ENCODE data around the gene MSANTD2. TPM values are rescaled to one million over a fixed set of nuclear protein-coding genes. Genes with fewer than 3 reads are reported as not detected.

Gene MSANTD2
- total RNA-seq, 1 experiment from 2014 or later = 8.6 TPM

- TF ChIP-seq REST (IDR thresholded peaks at IDR 0.05; ENCODE audit: low read depth) = no peak
- TF ChIP-seq MAX (IDR thresholded peaks at IDR 0.05) = no peak
These were observed 40.0 kb downstream of the MSANTD2 start (continued) for GRCh38 chr11:124760205-124760652.

GRCh38 chr11:124759266-124760204 lies 40.7 kb downstream of the MSANTD2 start:
- H3K9ac ChIP-seq (ENCODE audit: low read length) = no peak overlapping the region
- no TSS peak for BruUV-seq (replicated peaks)
- no peak overlapping the region for H3K27ac ChIP-seq (ENCODE audit: low read depth, low read length)
- CTCF ChIA-PET = interaction anchor here (1.8 kb wide), 1 partner anchor 90 kb away, joined by 9 read pairs; no protein-coding TSS in a partner anchor
- H3K9me3 ChIP-seq (ENCODE audit: control insufficient read depth in 1 of 2, insufficient read depth in 1 of 2, low read depth in 1 of 2, low read length in 2 of 2) = no peaks in the 10 kb centered on the region
- no peak overlapping the region for H3K4me2 ChIP-seq (ENCODE audit: low read length)
- no peaks in the 10 kb centered on the region for H3K36me3 ChIP-seq (ENCODE audit: control insufficient read depth in 1 of 2, insufficient read depth in 2 of 2, low read length in 2 of 2)
- intact Hi-C loops (cut with micrococcal nuclease) = no loop called here
- POLR2A ChIA-PET = no interaction called here
- no peak overlapping the region for H3K4me3 ChIP-seq (replicated peaks in 1 of 2; ENCODE audit: low read depth in 1 of 2, low read length in 2 of 2)
- H3K79me2 ChIP-seq (ENCODE audit: insufficient read depth, low read length) = no peaks in the 10 kb centered on the region
- H2AFZ ChIP-seq (ENCODE audit: low read depth, low read length, poor library complexity, severe bottlenecking) = no peak overlapping the region
- TF ChIP-seq TCF7L2 (IDR thresholded peaks at IDR 0.05; ENCODE audit: borderline replicate concordance, extremely low read depth, insufficient read depth, insufficient read length) (no peak), ATF3 (IDR thresholded peaks at IDR 0.05) (no peak), CBX3 (IDR thresholded peaks at IDR 0.05; ENCODE audit: low read depth) (no peak), POLR2AphosphoS5 (IDR thresholded peaks at IDR 0.05; ENCODE audit: low read depth, low read length) (no peak), POLR2A (IDR thresholded peaks at IDR 0.05; ENCODE audit: borderline replicate concordance, extremely low read depth, insufficient read depth, insufficient read length) (no peak), ZNF274 (IDR thresholded peaks at IDR 0.05; ENCODE audit: low read depth, low read length) (no peak), CEBPB (IDR thresholded peaks at IDR 0.05; ENCODE audit: low read depth) (no peak), FOSL1 (IDR thresholded peaks at IDR 0.05; ENCODE audit: low read depth) (no peak), JUND (IDR thresholded peaks at IDR 0.05) (no peak), SRF (IDR thresholded peaks at IDR 0.05; ENCODE audit: low read depth) (no peak), EGR1 (IDR thresholded peaks at IDR 0.05; ENCODE audit: low read depth) (no peak), ELF1 (IDR thresholded peaks at IDR 0.05; ENCODE audit: borderline replicate concordance, low read depth) (no peak)
- H3K9me2 ChIP-seq (ENCODE audit: insufficient read depth) = no peaks in the 10 kb centered on the region
- no peaks in the 10 kb centered on the region for H3K27me3 ChIP-seq (ENCODE audit: insufficient read depth, low read length)
- H3K4me1 ChIP-seq (ENCODE audit: control insufficient read depth in 1 of 2, insufficient read depth in 2 of 2, low read length in 2 of 2) = peaks cover 20 to 40% of the 10 kb centered on the region in 2 experiments
- RAD21 ChIA-PET (ENCODE audit: low non-redundant PET in 1 of 2, low total read pairs in 2 of 2, uncharacterized antibody in 2 of 2, unreplicated experiment in 2 of 2) = no interaction called here
- ATAC-seq (no peak), DNase-seq (ENCODE audit: low read depth, low spot score) (no peak)
- H4K20me1 ChIP-seq (ENCODE audit: insufficient read depth) = no peaks in the 10 kb centered on the region; the same call in 1 of the 2 replicates

Measured in HCT116 (cell line).